ENCODE measurements around the gene SLA2.

The SLA2 gene

DNA sequence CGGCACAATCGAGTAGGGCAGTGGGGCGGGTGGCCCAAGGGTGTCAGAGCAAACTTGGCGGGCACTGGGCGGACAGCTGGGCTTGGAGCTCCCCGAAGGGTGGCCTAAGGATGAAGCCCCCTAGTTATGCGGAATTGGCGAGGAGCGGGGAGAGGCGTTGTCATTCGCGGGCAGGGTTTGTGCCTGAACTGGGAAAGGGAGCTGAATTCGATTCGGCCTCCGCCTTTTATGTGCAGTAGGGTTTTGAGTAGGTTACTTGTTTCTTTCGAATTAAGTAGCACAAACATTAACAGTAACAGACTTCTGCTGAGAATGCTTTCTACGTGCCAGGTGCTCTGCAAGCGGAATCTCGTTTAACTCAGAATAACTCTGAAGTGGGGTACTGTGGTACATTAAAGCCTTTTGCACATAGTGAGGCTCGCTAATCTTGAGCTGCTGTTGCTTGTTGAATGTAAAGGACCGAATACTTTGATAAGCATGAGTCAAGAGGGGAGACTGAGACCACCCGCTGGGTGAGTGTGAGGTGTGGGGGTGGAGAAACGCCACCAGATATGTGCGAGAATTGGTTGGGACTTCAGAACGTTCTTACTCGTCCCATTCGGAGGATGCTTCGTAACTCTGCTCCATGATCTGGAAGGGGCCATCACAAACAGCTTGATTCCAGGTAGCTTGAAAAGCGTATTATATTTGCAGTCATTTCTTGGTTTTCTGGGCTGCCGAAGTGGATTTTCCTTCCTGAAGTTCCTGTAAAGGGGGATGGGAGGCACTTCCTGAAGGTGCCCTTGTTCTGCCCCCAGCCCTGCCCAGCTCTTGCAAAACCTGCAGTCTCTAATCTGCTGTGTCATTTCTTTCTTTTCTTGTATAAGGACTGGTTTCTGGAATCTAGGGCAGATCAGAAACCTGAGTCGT is 39.6 kb downstream of the SLA2 start:
- DNase-seq, result no peak

GRCh38 chr20:36605399-36606157 is 40.4 kb downstream of the SLA2 start, which contains the start of gene RAB5IF:
RAB5IF (plus strand) TSS chr20:36605779; CDS start chr20:36605952, 173 bp downstream.
- DNase-seq, result peak; percentile 97

DNA sequence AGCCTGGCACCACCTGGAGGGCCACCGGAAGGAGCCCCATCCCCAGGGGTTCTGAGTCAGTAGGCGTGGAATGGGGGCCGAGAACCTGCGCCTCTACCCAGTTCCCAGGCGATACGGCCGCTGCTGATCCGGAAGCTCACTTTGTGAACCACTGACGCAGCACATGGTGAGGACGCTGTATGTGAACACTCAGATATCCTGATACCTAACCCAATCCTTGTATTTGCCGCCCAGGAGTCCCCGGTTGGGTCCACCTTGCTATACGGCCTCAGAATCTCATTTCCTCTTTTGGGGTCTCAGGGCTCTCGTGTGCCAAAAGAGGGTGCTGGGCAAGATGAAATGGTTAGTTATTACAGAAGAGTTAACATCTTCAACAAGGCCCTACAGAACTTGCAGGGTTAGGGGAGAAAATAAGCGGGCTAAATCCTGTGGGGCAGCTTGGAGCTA is 41.0 kb downstream of the SLA2 start:
- DNase-seq, result peak; percentile 49

- DNase-seq, result no peak
These were observed 44.5 kb downstream of the SLA2 start for GRCh38 chr20:36601540-36601939.

GRCh38 chr20:36599912-36600345 is 46.1 kb downstream of the SLA2 start:
- DNase-seq, result no peak

- no peak for DNase-seq
These were observed 52.6 kb downstream of the SLA2 start for GRCh38 chr20:36593347-36593929.

DNA sequence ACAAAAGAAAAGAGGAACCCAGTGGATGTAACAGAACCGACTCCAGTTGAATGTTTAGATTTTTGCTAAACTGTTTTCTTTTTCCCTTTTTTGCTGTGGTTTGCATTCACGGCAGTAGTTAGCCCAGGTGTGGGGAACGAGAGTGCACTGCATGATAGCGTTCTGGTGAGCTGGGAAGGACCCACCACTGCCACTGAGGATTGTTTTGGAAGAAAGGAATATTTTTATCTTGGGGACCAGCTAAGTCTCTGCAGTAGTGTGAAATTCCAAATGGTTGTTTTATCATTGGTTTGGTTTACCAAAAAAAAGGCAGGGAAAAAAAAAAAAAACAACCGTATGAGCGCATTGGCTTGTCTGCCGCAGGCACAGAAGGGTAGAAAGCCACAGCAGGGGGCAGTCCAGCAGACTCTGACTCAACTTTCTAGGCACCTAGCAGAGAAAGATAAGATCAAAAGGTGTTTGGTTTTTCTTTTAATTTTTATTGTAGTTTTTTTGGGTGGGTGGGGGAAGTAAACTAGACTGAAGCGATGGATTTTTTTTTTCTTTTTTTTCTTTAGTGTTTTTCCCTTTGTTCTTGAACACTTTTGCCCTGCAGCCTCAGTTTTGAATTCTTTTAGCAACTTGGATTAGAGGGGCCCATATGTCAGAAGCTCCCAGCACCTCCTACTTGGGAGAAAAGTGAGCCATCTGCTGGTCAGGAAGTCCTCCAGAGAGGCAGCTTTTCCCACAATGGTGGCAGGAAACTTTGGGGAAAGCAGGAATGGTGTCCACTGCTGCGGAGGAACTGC is 53.9 kb downstream of the SLA2 start:
- no peak for DNase-seq

GRCh38 chr20:36591281-36591680 is 54.7 kb downstream of the SLA2 start:
- DNase-seq, result no peak

- DNase-seq, result no peak
These were observed 58.5 kb downstream of the SLA2 start for GRCh38 chr20:36587388-36588070.

DNA sequence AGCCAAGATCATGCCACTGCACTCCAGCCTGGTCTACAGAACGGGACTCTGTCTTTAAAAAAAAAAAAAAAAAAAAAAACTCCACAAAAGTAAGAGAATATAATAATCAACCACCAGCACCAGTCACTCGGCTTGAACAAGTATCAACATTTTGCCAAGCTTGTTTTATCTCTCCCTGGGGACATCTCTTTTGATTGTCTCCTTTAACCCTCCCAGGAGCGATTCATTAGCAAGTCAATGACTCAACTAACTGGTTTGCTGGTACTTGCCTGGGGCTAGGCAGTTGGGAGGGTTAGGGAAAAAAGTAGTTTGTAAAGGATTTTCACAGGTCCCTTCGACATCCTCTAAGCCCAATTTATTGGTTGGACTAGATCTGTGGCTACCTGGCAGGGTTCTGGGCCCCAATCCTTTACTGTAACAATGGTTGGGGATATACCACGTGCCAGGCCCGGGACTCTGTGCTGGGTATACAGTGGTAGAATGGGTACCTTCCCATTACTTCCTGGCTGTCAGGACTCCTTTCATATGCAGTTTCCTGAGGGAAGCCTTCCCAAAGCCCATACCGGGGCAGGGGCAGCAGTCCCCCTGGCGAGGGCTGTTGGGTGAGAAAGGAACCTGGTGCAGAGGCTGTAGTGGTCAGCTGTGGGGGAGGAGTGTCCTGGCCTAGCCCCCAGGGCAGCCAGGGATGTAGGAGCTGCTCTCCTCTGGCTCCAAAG is 60.4 kb downstream of the SLA2 start:
- DNase-seq, result peak; percentile 80

DNA sequence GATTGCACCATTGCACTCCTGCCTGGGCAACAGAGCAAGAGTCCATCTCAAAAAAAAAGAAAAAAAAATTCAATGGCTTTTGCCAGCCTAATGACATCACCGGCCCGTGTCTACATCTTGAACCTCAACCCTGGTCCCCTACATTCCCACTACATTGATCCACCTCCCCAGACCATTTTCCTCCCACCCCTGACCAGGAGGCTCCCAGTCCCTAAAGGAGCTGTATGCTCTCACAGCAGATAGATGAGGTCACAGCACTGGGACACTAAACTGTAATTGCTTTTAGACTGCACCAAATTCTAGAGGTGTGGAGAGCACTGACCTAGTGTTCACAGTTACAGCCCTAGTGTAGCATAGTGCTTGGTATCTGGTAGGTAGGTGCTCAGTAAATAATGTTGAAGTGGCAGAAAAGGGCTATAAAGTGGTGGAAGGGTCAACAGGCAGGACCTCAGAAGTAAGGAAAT is 61.9 kb downstream of the SLA2 start:
- no peak for DNase-seq

DNA sequence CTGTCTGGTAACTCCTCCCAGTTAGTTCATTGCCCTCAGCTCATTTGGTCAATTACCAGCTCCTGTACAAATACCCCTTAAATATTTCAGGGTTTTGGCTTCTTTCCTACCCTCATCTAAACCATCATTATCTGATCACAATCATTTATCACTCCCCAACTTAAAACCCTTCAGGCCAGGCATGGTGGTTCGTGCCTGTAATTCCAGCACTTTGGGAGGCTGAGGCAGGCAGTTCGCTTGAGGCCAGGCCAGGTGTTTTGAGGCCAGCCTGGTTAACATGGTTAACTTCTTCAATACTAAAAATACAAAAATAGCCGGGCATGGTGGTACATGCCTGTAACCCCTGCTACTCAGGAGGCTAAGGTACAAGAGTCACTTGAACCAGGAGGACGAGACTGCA is 63.2 kb downstream of the SLA2 start:
- no peak for DNase-seq

- DNase-seq, result no peak
These were observed 63.7 kb downstream of the SLA2 start for GRCh38 chr20:36582322-36582721.

- no peak for DNase-seq
These were observed 65.9 kb downstream of the SLA2 start for GRCh38 chr20:36579996-36580545.

- DNase-seq, result no peak
These were observed 67.5 kb downstream of the SLA2 start for GRCh38 chr20:36578356-36579041.

DNA sequence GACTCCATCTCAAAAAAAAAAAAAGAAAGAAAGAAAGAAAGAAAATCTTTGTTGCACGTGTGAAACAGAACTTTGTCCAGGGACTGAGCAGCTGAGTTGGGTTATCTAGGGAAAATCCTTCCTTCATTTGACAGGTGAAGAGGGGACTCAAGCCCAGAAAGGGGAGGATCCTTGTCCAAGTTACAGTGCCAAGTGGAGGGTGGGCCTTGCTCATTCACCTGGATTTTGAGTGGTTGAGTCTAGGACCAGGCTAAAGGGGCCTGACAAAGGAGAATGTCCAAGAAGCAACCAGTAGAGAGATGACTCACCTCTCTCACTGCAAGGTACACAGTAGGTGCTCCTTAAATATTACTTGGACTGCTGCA is 69.9 kb downstream of the SLA2 start:
- no peak for DNase-seq

- no peak for DNase-seq
These were observed 71.4 kb downstream of the SLA2 start for GRCh38 chr20:36574366-36575135.

- DNase-seq, result no peak
These were observed 72.1 kb downstream of the SLA2 start for GRCh38 chr20:36573798-36574365.
